Choroid plexus epithelial cell (primary cell): ENCODE results near the gene CDH13.

Experiments used
- DNase-seq: peaks from one replicate; pipeline ENCODE4 v3.0.0-alpha.2; 2010; ENCODE audit warnings: low read depth
- H3K4me3 ChIP-seq: 2 replicates; pipeline ENCODE4 v1.5.1; 2011; ENCODE audit warnings: low read depth, mild to moderate bottlenecking, control low read depth, low read length, moderate library complexity
- TF ChIP-seq, protein P1 (sequence below): conservative IDR thresholded peaks from 2 replicates; pipeline ENCODE4 v1.5.1; 2011; ENCODE audit warnings: low read depth, mild to moderate bottlenecking, control low read depth, inconsistent platforms, low read length, moderate library complexity

The CDH13 gene

DNA sequence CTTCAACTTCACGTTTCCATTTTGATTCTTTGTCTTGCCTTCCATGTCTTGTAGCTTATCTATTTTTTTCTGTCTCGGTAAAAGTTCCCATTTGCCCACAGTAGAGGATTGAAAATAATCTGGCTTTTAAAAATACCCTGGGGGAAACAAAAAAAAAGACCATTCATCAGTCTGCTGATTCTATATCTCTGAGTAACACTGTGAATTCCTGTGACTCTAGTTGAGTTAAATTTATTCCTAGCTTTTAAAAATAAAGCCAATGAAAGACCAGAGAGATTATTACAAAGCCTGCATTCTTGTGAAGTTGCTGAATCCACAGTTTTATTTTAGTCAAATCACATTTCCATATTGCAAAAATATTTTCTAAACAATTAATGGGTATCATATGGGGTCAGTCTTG lies 532.3 kb downstream of the CDH13 start:
- TF ChIP-seq, protein P1, sequence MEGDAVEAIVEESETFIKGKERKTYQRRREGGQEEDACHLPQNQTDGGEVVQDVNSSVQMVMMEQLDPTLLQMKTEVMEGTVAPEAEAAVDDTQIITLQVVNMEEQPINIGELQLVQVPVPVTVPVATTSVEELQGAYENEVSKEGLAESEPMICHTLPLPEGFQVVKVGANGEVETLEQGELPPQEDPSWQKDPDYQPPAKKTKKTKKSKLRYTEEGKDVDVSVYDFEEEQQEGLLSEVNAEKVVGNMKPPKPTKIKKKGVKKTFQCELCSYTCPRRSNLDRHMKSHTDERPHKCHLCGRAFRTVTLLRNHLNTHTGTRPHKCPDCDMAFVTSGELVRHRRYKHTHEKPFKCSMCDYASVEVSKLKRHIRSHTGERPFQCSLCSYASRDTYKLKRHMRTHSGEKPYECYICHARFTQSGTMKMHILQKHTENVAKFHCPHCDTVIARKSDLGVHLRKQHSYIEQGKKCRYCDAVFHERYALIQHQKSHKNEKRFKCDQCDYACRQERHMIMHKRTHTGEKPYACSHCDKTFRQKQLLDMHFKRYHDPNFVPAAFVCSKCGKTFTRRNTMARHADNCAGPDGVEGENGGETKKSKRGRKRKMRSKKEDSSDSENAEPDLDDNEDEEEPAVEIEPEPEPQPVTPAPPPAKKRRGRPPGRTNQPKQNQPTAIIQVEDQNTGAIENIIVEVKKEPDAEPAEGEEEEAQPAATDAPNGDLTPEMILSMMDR = no peak
- no peak for DNase-seq
- no peak overlapping the region for H3K4me3 ChIP-seq

DNA sequence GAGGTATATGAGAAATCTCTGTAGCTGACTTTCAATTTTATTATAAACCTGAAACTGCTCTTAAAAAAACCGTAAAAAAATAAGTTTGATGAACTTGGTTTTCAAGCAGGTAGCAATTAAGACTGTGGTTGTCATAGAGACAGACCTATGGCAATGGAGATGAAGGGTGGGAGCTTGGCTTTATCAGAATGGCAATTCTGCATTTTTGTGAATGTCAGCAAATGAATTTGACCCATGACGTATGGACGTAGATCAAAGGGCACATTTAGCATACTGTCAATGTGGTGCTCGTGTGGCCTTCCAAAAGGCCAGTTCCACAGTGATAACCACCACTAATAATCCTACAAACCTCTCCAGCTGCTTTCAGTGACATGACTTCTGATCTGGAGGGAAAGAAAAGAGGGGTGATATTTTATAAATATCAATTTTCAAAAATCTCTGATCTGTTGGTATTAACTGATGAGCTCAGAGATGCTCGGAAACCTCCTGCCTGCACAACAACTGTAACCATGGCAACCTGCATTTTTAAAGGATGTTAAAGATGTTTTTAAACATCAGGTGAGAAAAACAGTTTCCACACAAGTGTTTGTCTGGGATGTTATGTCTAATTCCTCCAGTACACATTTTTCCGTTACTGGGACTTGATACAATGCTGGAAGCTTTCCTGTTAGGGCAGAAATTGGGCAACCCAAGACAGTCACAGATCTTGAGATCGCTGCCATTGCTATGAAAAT lies 533.7 kb downstream of the CDH13 start:
- no peak overlapping the region for H3K4me3 ChIP-seq
- DNase-seq = no peak
- TF ChIP-seq, protein P1 = no peak

DNA sequence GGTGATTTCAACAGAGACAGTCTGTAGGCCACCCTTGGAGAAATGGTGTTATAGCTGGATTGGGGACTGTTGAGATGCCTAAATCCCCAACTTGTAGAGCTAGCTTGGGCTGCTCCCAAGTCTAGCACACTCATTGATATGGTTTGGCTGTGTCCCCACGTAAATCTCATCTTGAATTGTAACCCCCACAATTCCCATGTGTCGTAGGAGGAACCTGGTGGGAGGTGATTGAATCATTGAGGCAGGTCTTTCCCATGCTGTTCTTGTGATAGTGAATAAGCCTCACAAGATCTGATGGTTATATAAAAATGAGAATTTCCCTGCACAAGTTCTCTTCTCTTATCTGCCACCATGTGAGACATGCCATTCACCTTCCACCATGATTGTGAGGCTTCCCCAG lies 536.0 kb downstream of the CDH13 start:
- TF ChIP-seq, protein P1 = no peak
- no peak for DNase-seq
- no peak overlapping the region for H3K4me3 ChIP-seq

DNA sequence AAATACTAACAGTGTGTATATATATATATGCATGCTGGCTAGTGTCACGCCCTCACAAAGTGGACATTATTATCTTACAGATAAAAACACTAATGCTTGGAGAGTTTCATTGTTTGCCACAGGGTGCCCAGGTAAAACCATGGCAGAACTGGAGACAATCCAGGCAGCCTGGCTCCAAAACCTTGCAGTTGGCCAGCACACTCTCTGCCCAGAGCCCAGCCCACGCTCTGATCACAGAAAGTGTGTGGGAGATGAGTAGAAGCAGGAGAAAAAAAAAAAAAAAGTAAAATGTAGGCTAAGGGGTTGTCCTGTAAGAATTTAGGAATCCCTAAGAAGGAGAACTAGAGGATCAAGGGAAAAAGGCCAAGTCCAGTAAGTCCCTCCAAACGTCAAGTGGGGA lies 538.0 kb downstream of the CDH13 start:
- no peak overlapping the region for H3K4me3 ChIP-seq
- DNase-seq = no peak
- TF ChIP-seq, protein P1 = no peak

DNA sequence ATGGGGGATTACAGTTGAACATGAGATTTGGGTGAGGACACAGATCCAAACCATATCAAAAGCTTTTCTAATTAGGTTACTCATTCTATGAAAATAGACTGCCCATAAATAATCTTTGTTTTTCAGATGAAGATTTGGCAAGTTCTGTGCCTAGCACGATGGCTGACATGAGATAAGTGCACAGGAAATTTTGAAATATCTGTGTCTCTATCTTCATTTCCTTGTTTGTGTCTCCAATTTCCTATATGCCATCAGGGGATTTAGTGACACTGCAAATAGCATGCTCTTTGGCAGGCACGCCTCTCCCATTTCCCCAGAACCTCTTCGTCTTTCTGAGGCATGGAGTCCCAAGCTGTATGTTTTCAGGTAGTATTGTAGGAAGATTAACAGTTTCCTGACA lies 544.6 kb downstream of the CDH13 start:
- TF ChIP-seq, protein P1 = no peak
- no peak for DNase-seq
- no peak overlapping the region for H3K4me3 ChIP-seq

DNA sequence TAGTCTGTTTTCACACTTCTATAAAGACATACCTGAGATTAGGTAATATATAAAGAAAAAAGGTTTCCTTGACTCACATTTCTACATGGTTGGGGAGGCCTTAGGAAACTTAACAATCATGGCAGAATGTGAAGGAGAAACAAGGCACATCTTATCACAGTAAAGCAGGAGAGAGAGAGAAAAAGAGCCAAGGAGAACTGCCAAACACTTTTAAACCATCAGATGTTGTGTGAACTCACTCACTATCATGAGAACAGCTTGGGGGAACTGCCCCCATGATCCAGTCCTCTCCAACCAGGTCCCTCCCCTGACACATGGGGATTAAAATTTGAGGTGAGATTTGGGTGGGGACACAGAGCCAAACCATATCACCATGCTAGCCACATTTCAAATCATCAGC lies 547.9 kb downstream of the CDH13 start:
- DNase-seq = no peak
- no peak overlapping the region for H3K4me3 ChIP-seq
- TF ChIP-seq, protein P1 = no peak

DNA sequence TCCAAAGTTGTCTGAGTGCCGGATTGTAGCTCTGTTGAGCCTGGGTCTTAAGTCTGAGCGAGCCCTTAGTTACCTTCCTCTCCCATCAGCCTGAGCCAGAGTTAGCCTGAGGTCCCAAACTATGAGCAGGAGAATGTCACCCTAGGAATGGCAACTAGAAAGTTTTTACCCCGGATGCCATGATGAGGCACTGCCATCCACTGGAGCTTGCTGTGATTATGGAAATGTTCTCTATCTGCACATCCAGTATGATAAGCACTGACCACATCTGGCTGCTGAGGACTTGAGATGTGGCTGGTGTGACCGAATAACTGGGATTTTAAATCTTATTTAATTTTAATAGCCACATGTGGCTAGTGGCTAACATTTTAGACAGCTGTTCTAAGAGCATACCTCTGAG lies 550.0 kb downstream of the CDH13 start:
- no peak for DNase-seq
- TF ChIP-seq, protein P1 = no peak
- H3K4me3 ChIP-seq = no peak overlapping the region
